CD14-positive monocyte (primary cell): ENCODE data around the gene SGSH. TPM values are rescaled to one million over a fixed set of nuclear protein-coding genes. Genes with fewer than 3 reads are reported as not detected.

ENCODE experiments used
- DNase-seq, 3 donors: peaks; one replicate each; pipeline ENCODE4 v3.0.0-alpha.2; 2011 to 2022
- H2AFZ ChIP-seq: 2 replicates; pipeline ENCODE4 v1.6.0; 2012; ENCODE audit warnings: mild to moderate bottlenecking, low read depth, low read length, inconsistent platforms; ENCODE audit not compliant: insufficient read depth, poor library complexity, severe bottlenecking
- H3K27ac ChIP-seq, 2 donors: 1 replicate in 1 of 2; 2 replicates in 1 of 2; pipeline ENCODE4 v1.5.1; 2012 to 2013; ENCODE audit warnings: low read length in 2 of 2, control low read depth in 1 of 2, inconsistent platforms in 1 of 2, low read depth in 1 of 2, mild to moderate bottlenecking in 1 of 2
- H3K27me3 ChIP-seq, 2 donors: one replicate each; pipeline versions ENCODE4 v1.6.0 to v1.6.1; 2011 to 2013; ENCODE audit warnings: low read length in 2 of 2; ENCODE audit not compliant: control insufficient read depth in 2 of 2, insufficient read depth in 2 of 2
- H3K36me3 ChIP-seq, 2 donors: replicated peaks in 1 of 2; 1 replicate in 1 of 2; 2 replicates in 1 of 2; pipeline versions ENCODE4 v1.5.1 to v1.6.1; 2012 to 2013; ENCODE audit warnings: low read length in 2 of 2, control low read depth in 1 of 2, inconsistent platforms in 1 of 2, mild to moderate bottlenecking in 1 of 2; ENCODE audit not compliant: insufficient read depth in 2 of 2, control insufficient read depth in 1 of 2
- H3K4me1 ChIP-seq, 2 donors: 1 replicate in 1 of 2; 2 replicates in 1 of 2; pipeline versions ENCODE4 v1.5.1 to v1.6.1; 2012 to 2013; ENCODE audit warnings: low read length in 2 of 2, control low read depth in 1 of 2, inconsistent platforms in 1 of 2, mild to moderate bottlenecking in 1 of 2, moderate library complexity in 1 of 2; ENCODE audit not compliant: insufficient read depth in 2 of 2, control insufficient read depth in 1 of 2
- H3K4me2 ChIP-seq: replicated peaks from 2 replicates; pipeline ENCODE3; 2012; ENCODE audit warnings: low read length, moderate library complexity, mild to moderate bottlenecking; ENCODE audit not compliant: poor library complexity, severe bottlenecking; ENCODE audit errors: extremely low read depth
- H3K4me3 ChIP-seq, 3 experiments: fragments of 200-600 bp in 1 of 3; sonication (generic) in 1 of 3; replicated peaks in 1 of 3; 1 replicate in 2 of 3; 2 replicates in 1 of 3; pipeline ENCODE4 v1.5.1; 2011 to 2013; ENCODE audit warnings: low read length in 3 of 3, mild to moderate bottlenecking in 3 of 3, control low read depth in 2 of 3, low read depth in 2 of 3, inconsistent platforms in 1 of 3, moderate library complexity in 1 of 3
- H3K79me2 ChIP-seq: 2 replicates; pipeline ENCODE4 v1.6.0; 2012; ENCODE audit warnings: mild to moderate bottlenecking, control low read depth, inconsistent platforms, low read length, moderate library complexity; ENCODE audit not compliant: insufficient read depth
- H3K9ac ChIP-seq: 2 replicates; pipeline ENCODE4 v1.6.0; 2017; ENCODE audit warnings: low read length, mild to moderate bottlenecking; ENCODE audit not compliant: insufficient read depth, poor library complexity, severe bottlenecking
- H3K9me3 ChIP-seq, 2 donors: replicated peaks in 1 of 2; 1 replicate in 1 of 2; 2 replicates in 1 of 2; pipeline versions ENCODE4 v1.5.1 to v1.6.1; 2012 to 2013; ENCODE audit warnings: low read length in 2 of 2, control low read depth in 1 of 2; ENCODE audit not compliant: control insufficient read depth in 1 of 2, insufficient read depth in 1 of 2
- H4K20me1 ChIP-seq: 2 replicates; pipeline ENCODE4 v1.6.0; 2012; ENCODE audit warnings: mild to moderate bottlenecking, low read length, control low read depth, moderate library complexity; ENCODE audit not compliant: insufficient read depth
- H3K27ac Mint-ChIP-seq, 7 donors: one replicate each; pipeline ENCODE4 v1.8.0; 2020; ENCODE audit warnings: mild to moderate bottlenecking in 7 of 7, mixed read lengths in 7 of 7, moderate library complexity in 6 of 7, inconsistent platforms in 2 of 7
- H3K27me3 Mint-ChIP-seq, 3 donors: one replicate each; pipeline ENCODE4 v1.8.0; 2021 to 2022; ENCODE audit warnings: low read depth in 3 of 3, mild to moderate bottlenecking in 3 of 3, mixed read lengths in 3 of 3, moderate library complexity in 3 of 3, inconsistent platforms in 1 of 3
- H3K36me3 Mint-ChIP-seq, 2 donors: one replicate each; pipeline ENCODE4 v1.8.0; 2020; ENCODE audit warnings: mixed read lengths in 2 of 2, inconsistent platforms in 1 of 2, mild to moderate bottlenecking in 1 of 2
- H3K4me1 Mint-ChIP-seq: one replicate; pipeline ENCODE4 v1.8.0; 2020; ENCODE audit warnings: mild to moderate bottlenecking, mixed read lengths
- H3K4me3 Mint-ChIP-seq, 2 donors: one replicate each; pipeline ENCODE4 v1.8.0; 2020; ENCODE audit warnings: mild to moderate bottlenecking in 2 of 2, mixed read lengths in 2 of 2, moderate library complexity in 1 of 2
- H3K9me3 Mint-ChIP-seq, 7 donors: one replicate each; pipeline ENCODE4 v1.8.0; 2020 to 2022; ENCODE audit warnings: mixed read lengths in 7 of 7, mild to moderate bottlenecking in 6 of 7, moderate library complexity in 6 of 7, inconsistent platforms in 2 of 7
- WGBS: methylation state at CpG from one replicate; pipeline ENCODE4 v1.1.5; 2013; ENCODE audit warnings: missing lambda C conversion rate; ENCODE audit not compliant: insufficient coverage; 5-methylcytosine and 5-hydroxymethylcytosine counted together
- intact Hi-C, 2 donors: fragments of 100-400 bp; cut with micrococcal nuclease; formaldehyde crosslinking; loops; one replicate each; pipeline versions ENCODE4 v1.15.0 to v1.15.1; 2023
- polyA plus RNA-seq, 3 donors: library from polyadenylated mRNA; depleted of rRNA in 1 of 3; unstranded in 2 of 3; stranded (reverse) in 1 of 3; fragments of 300-500 nt in 2 of 3; fragments of >200 nt in 1 of 3; fragmentation: Illumina TruSeq in 2 of 3; gene quantifications; 1 replicate in 2 of 3; 2 replicates in 1 of 3; pipeline ENCODE4 v1.2.3, GENCODE V29; 2012 to 2021
- TF ChIP-seq, protein P1 (sequence below): fragments of 200-600 bp; IDR thresholded peaks from one replicate; pipeline ENCODE4 v1.8.0; 2022; ENCODE audit warnings: antibody characterized with exemption, mild to moderate bottlenecking

The SGSH gene
- polyA plus RNA-seq, 3 donors = 21.1 to 193 (median 31.3) TPM

DNA sequence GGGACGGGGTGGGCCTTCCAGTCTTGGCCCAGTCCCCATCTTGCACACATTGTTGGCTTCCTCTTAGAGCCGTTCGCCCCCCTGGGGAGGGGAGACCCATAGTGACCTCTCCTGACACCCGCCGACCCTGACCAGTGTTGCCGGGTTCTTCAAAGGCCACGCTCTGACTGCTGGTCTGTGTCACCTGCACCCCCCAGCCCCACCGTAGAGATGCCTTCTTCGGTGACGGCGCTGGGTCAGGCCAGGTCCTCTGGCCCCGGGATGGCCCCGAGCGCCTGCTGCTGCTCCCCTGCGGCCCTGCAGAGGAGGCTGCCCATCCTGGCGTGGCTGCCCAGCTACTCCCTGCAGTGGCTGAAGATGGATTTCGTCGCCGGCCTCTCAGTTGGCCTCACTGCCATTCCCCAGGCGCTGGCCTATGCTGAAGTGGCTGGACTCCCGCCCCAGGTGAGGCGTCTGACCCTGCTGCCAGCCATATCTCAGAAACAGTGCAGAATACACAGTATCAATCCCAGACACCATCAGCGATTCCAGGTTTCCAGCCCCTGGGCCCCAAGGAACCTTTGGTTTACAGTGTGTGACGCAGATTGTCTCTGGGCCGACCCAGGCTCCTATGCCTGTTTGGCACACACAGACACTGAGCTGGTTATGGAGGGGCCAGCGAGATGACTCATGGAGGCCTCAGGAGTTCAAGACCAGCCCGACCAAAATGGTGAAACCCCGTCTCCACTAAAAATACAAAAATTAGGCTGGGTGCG, 1.4 kb upstream of the SGSH start:
- Histone ChIP-seq H3K4me3 (no peak overlapping the region), H2AFZ (no peak overlapping the region), H3K79me2 (peaks cover 28% of the 10 kb centered on the region), H3K27me3 (peaks cover 3 to 28% of the 10 kb centered on the region in 2 donors), H4K20me1 (peaks cover 31% of the 10 kb centered on the region), H3K36me3 (peaks cover 18 to 21% of the 10 kb centered on the region in 2 donors), H3K27ac (no peak overlapping the region), H3K4me2 (peak overlapping the region; percentile 92), H3K9ac (no peak overlapping the region), H3K9me3 (no peaks in the 10 kb centered on the region), H3K4me1 (peaks cover 19 to 33% of the 10 kb centered on the region in 2 donors)
- 94% methylated on average over 27 of the region's 29 CpGs for WGBS
- peaks cover 25% of the 10 kb centered on the region for H3K4me1 Mint-ChIP-seq
- H3K9me3 Mint-ChIP-seq = peaks cover 0 to 9% (median 0%) of the 10 kb centered on the region in 7 donors
- H3K27ac Mint-ChIP-seq = peak overlapping the region in 4 of 7 donors; percentile 2 to 80 (median 20)
- H3K27me3 Mint-ChIP-seq = peaks cover 32 to 74% (median 44%) of the 10 kb centered on the region in 3 donors
- TF ChIP-seq, protein P1, sequence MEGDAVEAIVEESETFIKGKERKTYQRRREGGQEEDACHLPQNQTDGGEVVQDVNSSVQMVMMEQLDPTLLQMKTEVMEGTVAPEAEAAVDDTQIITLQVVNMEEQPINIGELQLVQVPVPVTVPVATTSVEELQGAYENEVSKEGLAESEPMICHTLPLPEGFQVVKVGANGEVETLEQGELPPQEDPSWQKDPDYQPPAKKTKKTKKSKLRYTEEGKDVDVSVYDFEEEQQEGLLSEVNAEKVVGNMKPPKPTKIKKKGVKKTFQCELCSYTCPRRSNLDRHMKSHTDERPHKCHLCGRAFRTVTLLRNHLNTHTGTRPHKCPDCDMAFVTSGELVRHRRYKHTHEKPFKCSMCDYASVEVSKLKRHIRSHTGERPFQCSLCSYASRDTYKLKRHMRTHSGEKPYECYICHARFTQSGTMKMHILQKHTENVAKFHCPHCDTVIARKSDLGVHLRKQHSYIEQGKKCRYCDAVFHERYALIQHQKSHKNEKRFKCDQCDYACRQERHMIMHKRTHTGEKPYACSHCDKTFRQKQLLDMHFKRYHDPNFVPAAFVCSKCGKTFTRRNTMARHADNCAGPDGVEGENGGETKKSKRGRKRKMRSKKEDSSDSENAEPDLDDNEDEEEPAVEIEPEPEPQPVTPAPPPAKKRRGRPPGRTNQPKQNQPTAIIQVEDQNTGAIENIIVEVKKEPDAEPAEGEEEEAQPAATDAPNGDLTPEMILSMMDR = no peak
- intact Hi-C loops = loop anchor here (2.0 to 5.0 kb wide), 2 partner anchors 15 to 41 kb away; partner anchors contain the start of gene RNF213 (in 2 of the 2)
- DNase-seq = no peak
- peaks cover 34 to 39% of the 10 kb centered on the region in 2 donors for H3K36me3 Mint-ChIP-seq
- H3K4me3 Mint-ChIP-seq = peak overlapping the region; percentile 79 to 87

DNA sequence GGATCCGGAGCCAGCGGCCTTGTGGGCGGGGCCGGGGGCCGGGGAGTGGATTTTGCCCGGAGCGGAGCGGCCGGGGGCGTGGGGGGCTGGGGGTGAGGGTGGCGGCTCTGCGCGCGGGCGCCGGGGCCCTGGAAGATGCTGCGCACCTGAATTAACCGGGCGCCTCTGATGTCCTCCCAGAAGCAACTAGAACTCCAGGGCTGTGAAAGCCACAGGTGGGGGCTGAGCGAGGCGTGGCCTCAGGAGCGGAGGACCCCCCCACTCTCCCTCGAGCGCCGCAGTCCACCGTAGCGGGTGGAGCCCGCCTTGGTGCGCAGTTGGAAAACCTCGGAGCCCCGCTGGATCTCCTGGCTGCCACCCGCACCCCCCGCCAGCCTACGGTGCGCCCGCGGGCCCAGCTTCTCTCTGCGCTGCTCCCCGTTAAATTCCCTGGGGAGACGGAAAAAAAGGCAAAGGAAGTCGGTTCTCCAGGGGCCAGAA, 643 bp upstream of the SGSH start:
- Histone ChIP-seq H3K79me2 (peaks cover 28% of the 10 kb centered on the region), H3K36me3 (peaks cover 25 to 29% of the 10 kb centered on the region in 2 donors), H3K9ac (peak overlapping the region; percentile 100), H2AFZ (peak overlapping the region; percentile 70), H3K4me2 (peak overlapping the region; percentile 92), H3K4me3 (peak overlapping the region; percentile 58 to 95 (median 86)), H3K9me3 (no peaks in the 10 kb centered on the region), H3K4me1 (peaks cover 19 to 33% of the 10 kb centered on the region in 2 donors), H4K20me1 (peaks cover 35% of the 10 kb centered on the region), H3K27ac (no peak overlapping the region), H3K27me3 (peaks cover 3 to 28% of the 10 kb centered on the region in 2 donors)
- peak overlapping the region in 3 of 7 donors; percentile 45 to 80 (median 75) for H3K27ac Mint-ChIP-seq
- peaks cover 0 to 9% (median 2%) of the 10 kb centered on the region in 7 donors for H3K9me3 Mint-ChIP-seq
- peaks cover 27% of the 10 kb centered on the region for H3K4me1 Mint-ChIP-seq
- peaks cover 34 to 71% (median 46%) of the 10 kb centered on the region in 3 donors for H3K27me3 Mint-ChIP-seq
- TF ChIP-seq, protein P1 = no peak
- 24% methylated on average over 21 of the region's 41 CpGs for WGBS
- peaks cover 42 to 46% of the 10 kb centered on the region in 2 donors for H3K36me3 Mint-ChIP-seq
- intact Hi-C loops = loop anchor here (2.0 to 5.0 kb wide), 2 partner anchors 14 to 42 kb away; partner anchors contain the start of gene RNF213 (in 2 of the 2)
- DNase-seq = no peak
- H3K4me3 Mint-ChIP-seq = peak overlapping the region; percentile 79 to 87
